K562 treated with DMSO at 1 percent for 4 hours (cell line): ENCODE data around the gene TNFRSF21. TPM values are rescaled to one million over a fixed set of nuclear protein-coding genes. Genes with fewer than 3 reads are reported as not detected.

ENCODE experiments used
- total RNA-seq: library from RNA; unstranded; fragments of 300-600 nt; gene quantifications from 2 replicates; pipeline ENCODE4 v1.2.3, GENCODE V29; 2022; ENCODE audit not compliant: insufficient read depth

The TNFRSF21 gene, protein sequence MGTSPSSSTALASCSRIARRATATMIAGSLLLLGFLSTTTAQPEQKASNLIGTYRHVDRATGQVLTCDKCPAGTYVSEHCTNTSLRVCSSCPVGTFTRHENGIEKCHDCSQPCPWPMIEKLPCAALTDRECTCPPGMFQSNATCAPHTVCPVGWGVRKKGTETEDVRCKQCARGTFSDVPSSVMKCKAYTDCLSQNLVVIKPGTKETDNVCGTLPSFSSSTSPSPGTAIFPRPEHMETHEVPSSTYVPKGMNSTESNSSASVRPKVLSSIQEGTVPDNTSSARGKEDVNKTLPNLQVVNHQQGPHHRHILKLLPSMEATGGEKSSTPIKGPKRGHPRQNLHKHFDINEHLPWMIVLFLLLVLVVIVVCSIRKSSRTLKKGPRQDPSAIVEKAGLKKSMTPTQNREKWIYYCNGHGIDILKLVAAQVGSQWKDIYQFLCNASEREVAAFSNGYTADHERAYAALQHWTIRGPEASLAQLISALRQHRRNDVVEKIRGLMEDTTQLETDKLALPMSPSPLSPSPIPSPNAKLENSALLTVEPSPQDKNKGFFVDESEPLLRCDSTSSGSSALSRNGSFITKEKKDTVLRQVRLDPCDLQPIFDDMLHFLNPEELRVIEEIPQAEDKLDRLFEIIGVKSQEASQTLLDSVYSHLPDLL
- total RNA-seq = 0.52 TPM in 1 of 2 replicates, not detected in the other

DNA sequence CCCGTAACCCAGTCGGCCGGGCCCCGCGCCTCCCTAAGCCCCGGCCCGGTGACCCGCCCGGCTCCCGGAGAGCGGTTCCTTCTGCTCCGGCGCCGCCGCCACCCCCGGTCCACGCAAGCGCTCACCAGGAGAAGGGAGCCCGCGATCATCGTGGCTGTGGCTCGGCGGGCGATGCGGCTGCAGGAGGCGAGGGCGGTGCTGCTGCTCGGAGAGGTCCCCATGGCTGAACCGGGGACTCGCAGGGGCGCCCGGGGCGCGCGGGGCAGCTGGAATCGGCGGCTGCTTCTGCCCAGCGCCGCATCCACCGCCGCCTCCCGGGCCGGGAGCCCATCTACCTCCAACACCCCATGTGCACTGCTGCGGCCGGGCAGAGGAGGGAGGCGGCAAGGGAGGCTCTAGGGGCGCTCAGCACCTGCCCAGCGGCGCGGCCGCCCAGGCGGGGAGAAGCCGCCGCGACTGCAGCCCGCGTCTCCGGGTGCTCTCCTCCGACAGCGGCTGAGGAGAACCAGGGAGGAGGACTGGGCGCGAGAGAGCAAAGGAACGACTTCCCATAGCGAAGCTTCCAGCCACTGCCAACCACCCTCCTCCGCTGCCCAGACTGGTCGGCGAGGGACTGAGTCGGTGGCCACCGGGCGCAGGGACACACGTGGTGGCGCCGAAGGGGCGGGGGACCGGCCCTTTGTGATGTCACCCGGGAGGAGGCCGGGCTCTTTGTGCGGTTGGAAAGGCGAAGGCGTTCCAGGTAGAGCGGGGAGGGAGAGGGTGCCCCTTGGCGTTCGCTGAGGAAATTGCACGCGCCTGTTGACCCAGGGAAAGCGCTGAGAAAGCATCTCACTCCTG is at the start of gene TNFRSF21:
TNFRSF21 (minus strand) TSS at position 615 of the 840 bp plus-strand sequence; CDS start at position 221, 394 bp downstream.

Other genes with a start within 250 kb of the TNFRSF21 start
- gene CD2AP, start 167.9 kb upstream of the TNFRSF21 start, total RNA-seq = 11.5 and 13.6 TPM in 2 replicates